Measurements from ENCODE around the gene SCAMP4. TPM values are rescaled to one million over a fixed set of nuclear protein-coding genes. Genes with fewer than 3 reads are reported as not detected.
A peak's percentile ranks its signal among the peaks of the same experiment; 100 is the strongest.

SCAMP4 gene
- total and polyA plus RNA-seq, 9 of the 15 experiments (the other 6 are each of a cell fraction or from before 2014, with no cell fraction given) = 0.81 to 45.9 (median 12.8) TPM

GRCh38 chr19:1956868-1957492 is 51.8 kb downstream of the SCAMP4 start:
- no peaks in the 10 kb centered on the region for H3K27me3 ChIP-seq (ENCODE audit: control insufficient read depth in 2 of 2, insufficient read depth in 2 of 2, low read length in 2 of 2)
- ATAC-seq = no peak; the same call in 2 of the 3 replicates
- H3K4me2 ChIP-seq (ENCODE audit: insufficient read depth, low read length) = no peak overlapping the region
- peaks cover 18% of the 10 kb centered on the region for H4K20me1 ChIP-seq (replicated peaks; ENCODE audit: control insufficient read depth, insufficient read depth, low read length)
- FAIRE-seq = no peak
- in situ Hi-C loops (cut with MboI) (no loop called here), intact Hi-C loops (cut with micrococcal nuclease) (no loop called here)
- ChIA-PET CTCF (ENCODE audit: low intra/inter-chr PET ratio) (no interaction called here), POLR2A (interaction anchor here (0.8 kb wide), 1 partner anchor 20 kb away, joined by 4 read pairs; no protein-coding TSS in a partner anchor)
- H3K9ac ChIP-seq (ENCODE audit: insufficient read depth in 1 of 2, low read depth in 2 of 2, low read length in 2 of 2) = peak overlapping the region in 1 of 2 experiments; percentile 68; a peak in 1 of 4 replicates
- no peaks in the 10 kb centered on the region for H3K9me1 ChIP-seq (ENCODE audit: control insufficient read depth, insufficient read depth, low read length)
- WGBS (ENCODE audit: insufficient coverage, low coverage, missing lambda C conversion rate) = 90% methylated on average over 19 of the region's 28 CpGs
- DNase-seq (ENCODE audit: extremely low read depth in 1 of 4, low spot score in 3 of 4) = no peak
- H3K27ac ChIP-seq (ENCODE audit: extremely low read depth, low read depth, low read length) = no peak overlapping the region
- no peak overlapping the region for H3K4me3 ChIP-seq
- peaks cover 39% of the 10 kb centered on the region; the same call in 2 of the 3 replicates for H3K36me3 ChIP-seq (ENCODE audit: control insufficient read depth, insufficient read depth, low read length)
- peaks cover 0 to 70% of the 10 kb centered on the region in 2 experiments; a peak in 2 of 5 replicates for H3K4me1 ChIP-seq (replicated peaks in 1 of 2; ENCODE audit: control insufficient read depth in 2 of 2, insufficient read depth in 2 of 2, low read length in 2 of 2)
- TF ChIP-seq RBFOX2 (IDR thresholded peaks at IDR 0.05; ENCODE audit: low read depth, low read length) (peak; percentile 24; the same call in 1 of the 2 replicates), POLR2G (IDR thresholded peaks at IDR 0.05; ENCODE audit: low read depth, low read length) (peak; percentile 38; the same call in 1 of the 2 replicates)
- TF ChIP-seq, protein P1, sequence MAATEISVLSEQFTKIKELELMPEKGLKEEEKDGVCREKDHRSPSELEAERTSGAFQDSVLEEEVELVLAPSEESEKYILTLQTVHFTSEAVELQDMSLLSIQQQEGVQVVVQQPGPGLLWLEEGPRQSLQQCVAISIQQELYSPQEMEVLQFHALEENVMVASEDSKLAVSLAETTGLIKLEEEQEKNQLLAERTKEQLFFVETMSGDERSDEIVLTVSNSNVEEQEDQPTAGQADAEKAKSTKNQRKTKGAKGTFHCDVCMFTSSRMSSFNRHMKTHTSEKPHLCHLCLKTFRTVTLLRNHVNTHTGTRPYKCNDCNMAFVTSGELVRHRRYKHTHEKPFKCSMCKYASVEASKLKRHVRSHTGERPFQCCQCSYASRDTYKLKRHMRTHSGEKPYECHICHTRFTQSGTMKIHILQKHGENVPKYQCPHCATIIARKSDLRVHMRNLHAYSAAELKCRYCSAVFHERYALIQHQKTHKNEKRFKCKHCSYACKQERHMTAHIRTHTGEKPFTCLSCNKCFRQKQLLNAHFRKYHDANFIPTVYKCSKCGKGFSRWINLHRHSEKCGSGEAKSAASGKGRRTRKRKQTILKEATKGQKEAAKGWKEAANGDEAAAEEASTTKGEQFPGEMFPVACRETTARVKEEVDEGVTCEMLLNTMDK (IDR thresholded peaks at IDR 0.05; ENCODE audit: borderline replicate concordance, insufficient read depth, low read depth, low read length, poor library complexity, severe bottlenecking) = no peak
- no TSS peak for BruUV-seq (replicated peaks)
- no peak overlapping the region for H2AFZ ChIP-seq (ENCODE audit: low read depth, low read length)
- no peaks in the 10 kb centered on the region for H3K9me3 ChIP-seq (replicated peaks; ENCODE audit: control insufficient read depth, insufficient read depth, low read depth, low read length)
- peaks cover 82% of the 10 kb centered on the region for H3K79me2 ChIP-seq (ENCODE audit: control insufficient read depth, insufficient read depth, low read length)

Data from K562 (cell line).